ENCODE data around the gene LRP6.
A peak's percentile ranks its signal among the peaks of the same experiment; 100 is the strongest.
"Not testable (repeated sequence)": the region's sequence is repeated elsewhere in the genome, so short reads cannot be mapped to it uniquely, and the experiment has no call there.

LRP6 gene

GRCh38 chr12:12115514-12115913, 151.3 kb downstream of the LRP6 start:
- no peak for ATAC-seq
- no peak for TF ChIP-seq CSRNP3 (CRISPR knock-in tag; IDR thresholded peaks at IDR 0.05)

GRCh38 chr12:12110923-12111555, 155.8 kb downstream of the LRP6 start:
- ATAC-seq = not testable (repeated sequence)

- no peak for TF ChIP-seq SNAI2 (CRISPR knock-in tag; IDR thresholded peaks at IDR 0.05)
- no peak for ATAC-seq
Measured at GRCh38 chr12:12108441-12109058, 158.3 kb downstream of the LRP6 start.

- no peak for TF ChIP-seq ZC3H10 (CRISPR knock-in tag; IDR thresholded peaks at IDR 0.05)
- no peak for TF ChIP-seq ZNF8 (CRISPR knock-in tag; IDR thresholded peaks at IDR 0.05)
- no peak for TF ChIP-seq ISL1 (CRISPR knock-in tag; IDR thresholded peaks at IDR 0.05)
- TF ChIP-seq ZFP30 (CRISPR knock-in tag; IDR thresholded peaks at IDR 0.05) = no peak
- TF ChIP-seq TOX (CRISPR knock-in tag; IDR thresholded peaks at IDR 0.05; ENCODE audit: borderline replicate concordance) = no peak
- ATAC-seq = no peak
Measured at GRCh38 chr12:12107678-12108077, 159.2 kb downstream of the LRP6 start.

GRCh38 chr12:12099102-12099501, 167.7 kb downstream of the LRP6 start:
- ATAC-seq = peak; percentile 43; the same call in 1 of the 3 replicates
- TF ChIP-seq CREB5 (CRISPR knock-in tag; IDR thresholded peaks at IDR 0.05; ENCODE audit: low read depth) (no peak; the same call in 1 of the 2 replicates), CSRNP3 (CRISPR knock-in tag; IDR thresholded peaks at IDR 0.05) (peak; percentile 92), SNAI2 (CRISPR knock-in tag; IDR thresholded peaks at IDR 0.05) (peak; percentile 93; the same call in 1 of the 2 replicates), ZNF8 (CRISPR knock-in tag; IDR thresholded peaks at IDR 0.05) (no peak), TCF4 (CRISPR knock-in tag; IDR thresholded peaks at IDR 0.05; ENCODE audit: borderline replicate concordance) (peak; percentile 97), RARB (CRISPR knock-in tag; IDR thresholded peaks at IDR 0.05) (no peak), ZNF70 (CRISPR knock-in tag; IDR thresholded peaks at IDR 0.05) (peak; percentile 11; the same call in 1 of the 2 replicates), ZC3H10 (CRISPR knock-in tag; IDR thresholded peaks at IDR 0.05) (no peak), ARNTL (CRISPR knock-in tag; IDR thresholded peaks at IDR 0.05; ENCODE audit: borderline replicate concordance, low read depth) (no peak), PATZ1 (CRISPR knock-in tag; IDR thresholded peaks at IDR 0.05; ENCODE audit: borderline replicate concordance) (no peak), TOX (CRISPR knock-in tag; IDR thresholded peaks at IDR 0.05; ENCODE audit: borderline replicate concordance) (no peak), OSR1 (CRISPR knock-in tag; IDR thresholded peaks at IDR 0.05) (no peak), ZFP30 (CRISPR knock-in tag; IDR thresholded peaks at IDR 0.05) (no peak), POU6F1 (CRISPR knock-in tag; IDR thresholded peaks at IDR 0.05; ENCODE audit: borderline replicate concordance, low read depth) (no peak), GLIS3 (CRISPR knock-in tag; IDR thresholded peaks at IDR 0.05) (peak; percentile 56; the same call in 1 of the 2 replicates), BACH2 (CRISPR knock-in tag; IDR thresholded peaks at IDR 0.05; ENCODE audit: borderline replicate concordance) (no peak; the same call in 1 of the 2 replicates), TSHZ2 (CRISPR knock-in tag; IDR thresholded peaks at IDR 0.05) (peak; percentile 96), ZFP3 (CRISPR knock-in tag; IDR thresholded peaks at IDR 0.05) (peak; percentile 39; the same call in 1 of the 2 replicates), PPARA (CRISPR knock-in tag; IDR thresholded peaks at IDR 0.05; ENCODE audit: borderline replicate concordance) (no peak), ZNF565 (CRISPR knock-in tag; conservative IDR thresholded peaks at IDR 0.05; ENCODE audit: low read depth) (no peak), ESRRG (CRISPR knock-in tag; IDR thresholded peaks at IDR 0.05) (peak; percentile 81; the same call in 1 of the 2 replicates), CSDC2 (CRISPR knock-in tag; IDR thresholded peaks at IDR 0.05) (no peak), ISL1 (CRISPR knock-in tag; IDR thresholded peaks at IDR 0.05) (peak; percentile 51; the same call in 1 of the 2 replicates)

Data from SK-N-SH treated with all-trans-retinoic acid at 6 μM for 48 hours (cell line).